GM18870 (cell line): ENCODE results near the gene CIROP.

Source experiments
- ATAC-seq: cut with Tn5 transposase; IDR thresholded peaks from one replicate; pipeline ENCODE4 v1.9.1; 2021; ENCODE audit warnings: moderate library complexity; ENCODE audit not compliant: unreplicated experiment

Gene CIROP

GRCh38 chr14:23104591-23105347 lies at the start of gene CIROP:
Gene CIROP, minus strand, starts transcription at chr14:23104989. Its CDS starts 69 bp downstream, at chr14:23104920.
- no peak for ATAC-seq

- no peak for ATAC-seq
These were observed 49.3 kb upstream of the CIROP start for GRCh38 chr14:23153851-23154796.

- ATAC-seq = no peak
These were observed 46.6 kb upstream of the CIROP start for GRCh38 chr14:23151342-23151741.

GRCh38 chr14:23149745-23150144 lies 45.0 kb upstream of the CIROP start:
- ATAC-seq = no peak

GRCh38 chr14:23148591-23149249 lies 43.9 kb upstream of the CIROP start:
- ATAC-seq = no peak

- no peak for ATAC-seq
These were observed 42.9 kb upstream of the CIROP start for GRCh38 chr14:23147676-23148075.

- no peak for ATAC-seq
These were observed 42.2 kb upstream of the CIROP start for GRCh38 chr14:23146980-23147379.

- no peak for ATAC-seq
These were observed 41.6 kb upstream of the CIROP start for GRCh38 chr14:23146351-23146910.

GRCh38 chr14:23145794-23146350 lies 41.1 kb upstream of the CIROP start:
- no peak for ATAC-seq

- no peak for ATAC-seq
These were observed 39.1 kb upstream of the CIROP start for GRCh38 chr14:23143911-23144310.

- no peak for ATAC-seq
These were observed 38.0 kb upstream of the CIROP start for GRCh38 chr14:23142826-23143225.

GRCh38 chr14:23141706-23142444 lies 37.1 kb upstream of the CIROP start:
- ATAC-seq = no peak

- ATAC-seq = no peak
These were observed 35.6 kb upstream of the CIROP start for GRCh38 chr14:23140371-23140770.

- ATAC-seq = no peak
These were observed 35.1 kb upstream of the CIROP start for GRCh38 chr14:23139874-23140273.

- no peak for ATAC-seq
These were observed 33.2 kb upstream of the CIROP start for GRCh38 chr14:23137813-23138535.

- no peak for ATAC-seq
These were observed 32.5 kb upstream of the CIROP start for GRCh38 chr14:23137192-23137812.

- no peak for ATAC-seq
These were observed 31.9 kb upstream of the CIROP start for GRCh38 chr14:23136566-23137133.

- no peak for ATAC-seq
These were observed 28.2 kb upstream of the CIROP start for GRCh38 chr14:23132970-23133369.

GRCh38 chr14:23131482-23131881 lies 26.7 kb upstream of the CIROP start:
- no peak for ATAC-seq
